WERI-Rb-1 (cell line): Measurements from ENCODE around the gene LRRC4C.

Source experiments
- DNase-seq: peaks from one replicate; pipeline ENCODE4 v3.0.0-alpha.2; 2020
- H3K27ac ChIP-seq: fragments of 250-450 bp; sonication (Bioruptor Pico); 2 replicates; pipeline ENCODE4 v1.5.1; 2020; ENCODE audit warnings: mild to moderate bottlenecking, moderate library complexity
- H3K27me3 ChIP-seq: fragments of 250-450 bp; sonication (Bioruptor Pico); 2 replicates; pipeline ENCODE4 v1.5.1; 2021; ENCODE audit warnings: mild to moderate bottlenecking, low read depth, moderate library complexity; ENCODE audit not compliant: insufficient read depth, severe bottlenecking
- H3K36me3 ChIP-seq: fragments of 250-450 bp; sonication (Bioruptor Pico); 2 replicates; pipeline ENCODE4 v1.5.1; 2020; ENCODE audit warnings: mild to moderate bottlenecking, moderate library complexity
- H3K4me3 ChIP-seq: 2 replicates; pipeline ENCODE4 v1.5.1; 2011; ENCODE audit warnings: low read depth, mild to moderate bottlenecking, control low read depth, low read length
- H3K9me3 ChIP-seq: fragments of 250-450 bp; sonication (Bioruptor Pico); 2 replicates; pipeline ENCODE4 v1.5.1; 2021; ENCODE audit warnings: mild to moderate bottlenecking, moderate library complexity; ENCODE audit not compliant: severe bottlenecking
- CTCF ChIP-seq: IDR thresholded peaks from 2 replicates; pipeline ENCODE4 v1.5.1; 2011; ENCODE audit warnings: low read depth, mild to moderate bottlenecking, control low read depth, inconsistent platforms, low read length

The LRRC4C gene

GRCh38 chr11:40370821-40371616 is 1088.4 kb downstream of the LRRC4C start:
- DNase-seq, result no peak
- no peaks in the 10 kb centered on the region for H3K9me3 ChIP-seq
- H3K27me3 ChIP-seq, result peaks cover 20% of the 10 kb centered on the region
- TF ChIP-seq CTCF, result no peak
- H3K27ac ChIP-seq, result no peak overlapping the region
- no peak overlapping the region for H3K4me3 ChIP-seq
- H3K36me3 ChIP-seq, result no peaks in the 10 kb centered on the region

- Histone ChIP-seq H3K36me3 (no peaks in the 10 kb centered on the region), H3K27me3 (peaks cover 15% of the 10 kb centered on the region), H3K9me3 (no peaks in the 10 kb centered on the region), H3K27ac (no peak overlapping the region), H3K4me3 (no peak overlapping the region)
- DNase-seq, result no peak
- TF ChIP-seq CTCF, result no peak
Measured at GRCh38 chr11:40360206-40360798, 1099.2 kb downstream of the LRRC4C start.

GRCh38 chr11:40354121-40354520 is 1105.3 kb downstream of the LRRC4C start:
- Histone ChIP-seq H3K27me3 (peaks cover 14% of the 10 kb centered on the region), H3K27ac (no peak overlapping the region), H3K36me3 (no peaks in the 10 kb centered on the region), H3K4me3 (no peak overlapping the region), H3K9me3 (no peaks in the 10 kb centered on the region)
- no peak for TF ChIP-seq CTCF
- no peak for DNase-seq

GRCh38 chr11:40340911-40341310 is 1118.5 kb downstream of the LRRC4C start:
- Histone ChIP-seq H3K4me3 (no peak overlapping the region), H3K27me3 (peaks cover 19% of the 10 kb centered on the region), H3K27ac (no peak overlapping the region), H3K9me3 (no peaks in the 10 kb centered on the region), H3K36me3 (no peaks in the 10 kb centered on the region)
- no peak for DNase-seq
- TF ChIP-seq CTCF, result no peak

- Histone ChIP-seq H3K36me3 (no peaks in the 10 kb centered on the region), H3K9me3 (no peaks in the 10 kb centered on the region), H3K4me3 (no peak overlapping the region), H3K27me3 (peaks cover 25% of the 10 kb centered on the region), H3K27ac (no peak overlapping the region)
- no peak for TF ChIP-seq CTCF
- DNase-seq, result no peak
Measured at GRCh38 chr11:40338739-40339138, 1120.7 kb downstream of the LRRC4C start.
